ENCODE measurements around the gene KCNAB1.

KCNAB1 gene

GRCh38 chr3:156432563-156432962, 312.2 kb downstream of the KCNAB1 start:
- no peaks in the 10 kb centered on the region for H3K4me1 ChIP-seq (ENCODE audit: control insufficient read depth, insufficient read depth, low read length)
- H3K36me3 ChIP-seq (ENCODE audit: control insufficient read depth, insufficient read depth, low read length), result no peaks in the 10 kb centered on the region
- H3K27me3 ChIP-seq (ENCODE audit: control insufficient read depth, insufficient read depth, low read length), result no peaks in the 10 kb centered on the region
- H3K9ac ChIP-seq (ENCODE audit: low read depth, low read length), result no peak overlapping the region
- H3K4me3 ChIP-seq (ENCODE audit: low read depth, low read length), result no peak overlapping the region
- H3K9me3 ChIP-seq (ENCODE audit: control insufficient read depth, insufficient read depth, low read length), result no peaks in the 10 kb centered on the region

- Histone ChIP-seq H3K9ac (ENCODE audit: low read depth, low read length) (no peak overlapping the region), H3K36me3 (ENCODE audit: control insufficient read depth, insufficient read depth, low read length) (no peaks in the 10 kb centered on the region)
Observed at GRCh38 chr3:156433138-156433537, 312.8 kb downstream of the KCNAB1 start.

GRCh38 chr3:156433910-156434309, 313.5 kb downstream of the KCNAB1 start:
- Histone ChIP-seq H3K9me3 (ENCODE audit: control insufficient read depth, insufficient read depth, low read length) (no peaks in the 10 kb centered on the region), H3K4me1 (ENCODE audit: control insufficient read depth, insufficient read depth, low read length) (no peaks in the 10 kb centered on the region), H3K36me3 (ENCODE audit: control insufficient read depth, insufficient read depth, low read length) (no peaks in the 10 kb centered on the region), H3K27me3 (ENCODE audit: control insufficient read depth, insufficient read depth, low read length) (no peaks in the 10 kb centered on the region), H3K9ac (ENCODE audit: low read depth, low read length) (no peak overlapping the region), H3K4me3 (ENCODE audit: low read depth, low read length) (no peak overlapping the region)

More at GRCh38 chr3:156433138-156433537, 312.8 kb downstream of the KCNAB1 start:
- H3K9me3 ChIP-seq (ENCODE audit: control insufficient read depth, insufficient read depth, low read length), result no peaks in the 10 kb centered on the region
- H3K4me1 ChIP-seq (ENCODE audit: control insufficient read depth, insufficient read depth, low read length), result no peaks in the 10 kb centered on the region
- no peaks in the 10 kb centered on the region for H3K27me3 ChIP-seq (ENCODE audit: control insufficient read depth, insufficient read depth, low read length)
- H3K4me3 ChIP-seq (ENCODE audit: low read depth, low read length), result no peak overlapping the region

GRCh38 chr3:156434921-156435320, 314.5 kb downstream of the KCNAB1 start:
- Histone ChIP-seq H3K4me3 (ENCODE audit: low read depth, low read length) (no peak overlapping the region), H3K9me3 (ENCODE audit: control insufficient read depth, insufficient read depth, low read length) (no peaks in the 10 kb centered on the region), H3K36me3 (ENCODE audit: control insufficient read depth, insufficient read depth, low read length) (no peaks in the 10 kb centered on the region), H3K27me3 (ENCODE audit: control insufficient read depth, insufficient read depth, low read length) (no peaks in the 10 kb centered on the region), H3K9ac (ENCODE audit: low read depth, low read length) (no peak overlapping the region), H3K4me1 (ENCODE audit: control insufficient read depth, insufficient read depth, low read length) (no peaks in the 10 kb centered on the region)

- Histone ChIP-seq H3K27me3 (ENCODE audit: control insufficient read depth, insufficient read depth, low read length) (no peaks in the 10 kb centered on the region), H3K9me3 (ENCODE audit: control insufficient read depth, insufficient read depth, low read length) (no peaks in the 10 kb centered on the region), H3K9ac (ENCODE audit: low read depth, low read length) (no peak overlapping the region), H3K4me3 (ENCODE audit: low read depth, low read length) (no peak overlapping the region), H3K4me1 (ENCODE audit: control insufficient read depth, insufficient read depth, low read length) (no peaks in the 10 kb centered on the region), H3K36me3 (ENCODE audit: control insufficient read depth, insufficient read depth, low read length) (no peaks in the 10 kb centered on the region)
Observed at GRCh38 chr3:156443079-156443478, 322.7 kb downstream of the KCNAB1 start.

- H3K9ac ChIP-seq (ENCODE audit: low read depth, low read length), result no peak overlapping the region
- H3K4me1 ChIP-seq (ENCODE audit: control insufficient read depth, insufficient read depth, low read length), result no peaks in the 10 kb centered on the region
- H3K4me3 ChIP-seq (ENCODE audit: low read depth, low read length), result no peak overlapping the region
- no peaks in the 10 kb centered on the region for H3K9me3 ChIP-seq (ENCODE audit: control insufficient read depth, insufficient read depth, low read length)
- H3K36me3 ChIP-seq (ENCODE audit: control insufficient read depth, insufficient read depth, low read length), result no peaks in the 10 kb centered on the region
- no peaks in the 10 kb centered on the region for H3K27me3 ChIP-seq (ENCODE audit: control insufficient read depth, insufficient read depth, low read length)
Observed at GRCh38 chr3:156445117-156446090, 325.0 kb downstream of the KCNAB1 start.

- H3K36me3 ChIP-seq (ENCODE audit: control insufficient read depth, insufficient read depth, low read length), result no peaks in the 10 kb centered on the region
- H3K4me3 ChIP-seq (ENCODE audit: low read depth, low read length), result no peak overlapping the region
- H3K9ac ChIP-seq (ENCODE audit: low read depth, low read length), result no peak overlapping the region
- H3K4me1 ChIP-seq (ENCODE audit: control insufficient read depth, insufficient read depth, low read length), result no peaks in the 10 kb centered on the region
- no peaks in the 10 kb centered on the region for H3K9me3 ChIP-seq (ENCODE audit: control insufficient read depth, insufficient read depth, low read length)
- H3K27me3 ChIP-seq (ENCODE audit: control insufficient read depth, insufficient read depth, low read length), result no peaks in the 10 kb centered on the region
Observed at GRCh38 chr3:156448300-156448699, 327.9 kb downstream of the KCNAB1 start.

GRCh38 chr3:156449710-156450574, 329.6 kb downstream of the KCNAB1 start:
- Histone ChIP-seq H3K27me3 (ENCODE audit: control insufficient read depth, insufficient read depth, low read length) (no peaks in the 10 kb centered on the region), H3K36me3 (ENCODE audit: control insufficient read depth, insufficient read depth, low read length) (no peaks in the 10 kb centered on the region), H3K9me3 (ENCODE audit: control insufficient read depth, insufficient read depth, low read length) (no peaks in the 10 kb centered on the region), H3K9ac (ENCODE audit: low read depth, low read length) (no peak overlapping the region), H3K4me1 (ENCODE audit: control insufficient read depth, insufficient read depth, low read length) (no peaks in the 10 kb centered on the region), H3K4me3 (ENCODE audit: low read depth, low read length) (no peak overlapping the region)

GRCh38 chr3:156455839-156456238, 335.5 kb downstream of the KCNAB1 start:
- H3K27me3 ChIP-seq (ENCODE audit: control insufficient read depth, insufficient read depth, low read length), result no peaks in the 10 kb centered on the region
- H3K9me3 ChIP-seq (ENCODE audit: control insufficient read depth, insufficient read depth, low read length), result no peaks in the 10 kb centered on the region
- no peak overlapping the region for H3K4me3 ChIP-seq (ENCODE audit: low read depth, low read length)
- no peaks in the 10 kb centered on the region for H3K36me3 ChIP-seq (ENCODE audit: control insufficient read depth, insufficient read depth, low read length)
- H3K9ac ChIP-seq (ENCODE audit: low read depth, low read length), result no peak overlapping the region
- peaks cover 10% of the 10 kb centered on the region for H3K4me1 ChIP-seq (ENCODE audit: control insufficient read depth, insufficient read depth, low read length)

GRCh38 chr3:156456771-156457224, 336.4 kb downstream of the KCNAB1 start:
- no peak overlapping the region for H3K9ac ChIP-seq (ENCODE audit: low read depth, low read length)
- H3K4me1 ChIP-seq (ENCODE audit: control insufficient read depth, insufficient read depth, low read length), result peaks cover 10% of the 10 kb centered on the region
- H3K27me3 ChIP-seq (ENCODE audit: control insufficient read depth, insufficient read depth, low read length), result no peaks in the 10 kb centered on the region
- no peak overlapping the region for H3K4me3 ChIP-seq (ENCODE audit: low read depth, low read length)
- H3K36me3 ChIP-seq (ENCODE audit: control insufficient read depth, insufficient read depth, low read length), result no peaks in the 10 kb centered on the region
- no peaks in the 10 kb centered on the region for H3K9me3 ChIP-seq (ENCODE audit: control insufficient read depth, insufficient read depth, low read length)

GRCh38 chr3:156459434-156459833, 339.1 kb downstream of the KCNAB1 start:
- no peaks in the 10 kb centered on the region for H3K9me3 ChIP-seq (ENCODE audit: control insufficient read depth, insufficient read depth, low read length)
- peaks cover 19% of the 10 kb centered on the region for H3K4me1 ChIP-seq (ENCODE audit: control insufficient read depth, insufficient read depth, low read length)
- no peak overlapping the region for H3K9ac ChIP-seq (ENCODE audit: low read depth, low read length)
- H3K36me3 ChIP-seq (ENCODE audit: control insufficient read depth, insufficient read depth, low read length), result no peaks in the 10 kb centered on the region
- no peak overlapping the region for H3K4me3 ChIP-seq (ENCODE audit: low read depth, low read length)
- no peaks in the 10 kb centered on the region for H3K27me3 ChIP-seq (ENCODE audit: control insufficient read depth, insufficient read depth, low read length)
